Measurements from ENCODE around the gene GABRA1. TPM values are rescaled to one million over a fixed set of nuclear protein-coding genes. Genes with fewer than 3 reads are reported as not detected.

GABRA1 gene
- total RNA-seq, 1 experiment from 2014 or later, result not detected

GRCh38 chr5:161847447-161847846 lies 473 bp upstream of the GABRA1 start (continued):
- TF ChIP-seq CTCF (IDR thresholded peaks at IDR 0.05 in 2 of 3, conservative IDR thresholded peaks at IDR 0.05 in 1 of 3; ENCODE audit: borderline replicate concordance in 1 of 3, insufficient read depth in 1 of 3, low read depth in 2 of 3, low read length in 2 of 3) (no peak), MAX (IDR thresholded peaks at IDR 0.05) (no peak), SP1 (IDR thresholded peaks at IDR 0.05; ENCODE audit: low read depth) (no peak), EZH2 (IDR thresholded peaks at IDR 0.05) (no peak), CEBPB (IDR thresholded peaks at IDR 0.05; ENCODE audit: low read depth) (no peak), FOSL1 (IDR thresholded peaks at IDR 0.05; ENCODE audit: low read depth) (no peak), SRF (IDR thresholded peaks at IDR 0.05; ENCODE audit: low read depth) (no peak), TCF7L2 (IDR thresholded peaks at IDR 0.05; ENCODE audit: borderline replicate concordance, extremely low read depth, insufficient read depth, insufficient read length) (no peak)

- no peak for ATAC-seq
- intact Hi-C loops (cut with micrococcal nuclease), result loop anchor here (2.0 to 5.0 kb wide), 2 partner anchors 1497 to 1558 kb away; no protein-coding TSS in a partner anchor
- BruUV-seq (replicated peaks), result no TSS peak
- Histone ChIP-seq H3K4me2 (ENCODE audit: low read length) (no peak overlapping the region), H3K36me3 (ENCODE audit: control insufficient read depth in 1 of 2, insufficient read depth in 2 of 2, low read length in 2 of 2) (no peaks in the 10 kb centered on the region), H4K20me1 (ENCODE audit: insufficient read depth) (no peaks in the 10 kb centered on the region), H3K27me3 (ENCODE audit: insufficient read depth, low read length) (no peaks in the 10 kb centered on the region), H3K9ac (ENCODE audit: low read length) (no peak overlapping the region), H3K79me2 (ENCODE audit: insufficient read depth, low read length) (no peaks in the 10 kb centered on the region), H3K4me1 (ENCODE audit: control insufficient read depth in 1 of 2, insufficient read depth in 2 of 2, low read length in 2 of 2) (no peaks in the 10 kb centered on the region), H3K4me3 (replicated peaks in 1 of 2; ENCODE audit: low read depth in 1 of 2, low read length in 2 of 2) (no peak overlapping the region), H2AFZ (ENCODE audit: low read depth, low read length, poor library complexity, severe bottlenecking) (no peak overlapping the region), H3K9me3 (ENCODE audit: control insufficient read depth in 1 of 2, insufficient read depth in 1 of 2, low read depth in 1 of 2, low read length in 2 of 2) (no peaks in the 10 kb centered on the region; a peak in 1 of 4 replicates), H3K27ac (ENCODE audit: low read depth, low read length) (no peak overlapping the region), H3K9me2 (ENCODE audit: insufficient read depth) (no peaks in the 10 kb centered on the region)
- no peak for DNase-seq (ENCODE audit: low read depth, low spot score)
- ChIA-PET RAD21 (ENCODE audit: low non-redundant PET in 1 of 2, low total read pairs in 2 of 2, uncharacterized antibody in 2 of 2, unreplicated experiment in 2 of 2) (no interaction called here), POLR2A (no interaction called here), CTCF (no interaction called here)
- no peak for TF ChIP-seq SIN3A (IDR thresholded peaks at IDR 0.05; ENCODE audit: low read depth)
- TF ChIP-seq EGR1 (IDR thresholded peaks at IDR 0.05; ENCODE audit: low read depth), result no peak
- TF ChIP-seq ZBTB33 (IDR thresholded peaks at IDR 0.05; ENCODE audit: extremely low read depth, insufficient replicate concordance, low read length), result no peak
- TF ChIP-seq CTCF (IDR thresholded peaks at IDR 0.05 in 2 of 3, conservative IDR thresholded peaks at IDR 0.05 in 1 of 3; ENCODE audit: borderline replicate concordance in 1 of 3, insufficient read depth in 1 of 3, low read depth in 2 of 3, low read length in 2 of 3), result no peak
- no peak for TF ChIP-seq FOSL1 (IDR thresholded peaks at IDR 0.05; ENCODE audit: low read depth)
- TF ChIP-seq POLR2A (IDR thresholded peaks at IDR 0.05; ENCODE audit: borderline replicate concordance, extremely low read depth, insufficient read depth, insufficient read length), result no peak
- TF ChIP-seq TCF7L2 (IDR thresholded peaks at IDR 0.05; ENCODE audit: borderline replicate concordance, extremely low read depth, insufficient read depth, insufficient read length), result no peak
- TF ChIP-seq JUND (IDR thresholded peaks at IDR 0.05), result no peak
Observed at GRCh38 chr5:161850491-161850890, 2.6 kb downstream of the GABRA1 start.
